IMR-90 (cell line): ENCODE results near the gene ABCG8. TPM values are rescaled to one million over a fixed set of nuclear protein-coding genes. Genes with fewer than 3 reads are reported as not detected.

Experiments
- ATAC-seq: fragments of 200-7000 bp; cut with Tn5 transposase; 2 replicates; pipeline ENCODE4 v1.9.1; 2020; ENCODE audit warnings: low read depth, mild to moderate bottlenecking, moderate library complexity
- BruUV-seq: library from RNA; stranded (reverse); fragments of 400-500 nt; replicated peaks from 2 replicates; lab custom pipeline; 2021; lab: Mats Ljungman, UMichigan
- CTCF ChIA-PET: fragments of 300-600 bp; formaldehyde crosslinking; extraction: SDS; loops from one replicate; lab custom pipeline; 2021; ENCODE audit warnings: antibody characterized with exemption; lab: Yijun Ruan, JAX
- POLR2A ChIA-PET: fragments of 300-600 bp; sonication (Branson Sonifier 250); formaldehyde crosslinking; loops from one replicate; lab custom pipeline; 2022; ENCODE audit warnings: antibody characterized with exemption; ENCODE audit not compliant: unreplicated experiment; lab: Charles Lee
- DNase-seq: peaks from one replicate; pipeline ENCODE4 v3.0.0; 2013
- H2AFZ ChIP-seq: replicated peaks from 2 replicates; pipeline ENCODE3; 2013; ENCODE audit warnings: low read length, mild to moderate bottlenecking; ENCODE audit not compliant: poor library complexity
- H2AK5ac ChIP-seq: 2 replicates; pipeline ENCODE4 v1.6.1; 2013; ENCODE audit warnings: low read depth, low read length, inconsistent platforms
- H2AK9ac ChIP-seq: replicated peaks from 2 replicates; pipeline ENCODE3; 2013; ENCODE audit warnings: mild to moderate bottlenecking, low read depth, low read length, moderate library complexity; ENCODE audit not compliant: poor library complexity
- H2BK120ac ChIP-seq: 2 replicates; pipeline ENCODE4 v1.6.1; 2013; ENCODE audit warnings: low read depth, low read length, inconsistent platforms
- H2BK15ac ChIP-seq: 3 replicates; pipeline ENCODE4 v1.6.1; 2013; ENCODE audit warnings: low read depth, low read length, inconsistent platforms
- H2BK20ac ChIP-seq: 2 replicates; pipeline ENCODE4 v1.6.1; 2013; ENCODE audit warnings: low read depth, mild to moderate bottlenecking, inconsistent platforms, low read length, moderate library complexity
- H2BK5ac ChIP-seq: 2 replicates; pipeline ENCODE4 v1.6.1; 2013; ENCODE audit warnings: mild to moderate bottlenecking, low read depth, low read length, inconsistent platforms; ENCODE audit not compliant: poor library complexity, severe bottlenecking
- H3K14ac ChIP-seq: replicated peaks from 2 replicates; pipeline ENCODE4 v1.6.1; 2013; ENCODE audit warnings: low read depth, low read length, inconsistent platforms
- H3K18ac ChIP-seq: 2 replicates; pipeline ENCODE4 v1.6.1; 2013; ENCODE audit warnings: low read depth, low read length, control low read depth
- H3K23ac ChIP-seq: 2 replicates; pipeline ENCODE4 v1.6.1; 2013; ENCODE audit warnings: low read depth, low read length, inconsistent platforms
- H3K27ac ChIP-seq: 2 replicates; pipeline ENCODE4 v1.5.1; 2013; ENCODE audit warnings: mild to moderate bottlenecking, control low read depth, low read length; ENCODE audit not compliant: insufficient read depth
- H3K27me3 ChIP-seq: 2 replicates; pipeline ENCODE4 v1.6.1; 2013; ENCODE audit warnings: low read length; ENCODE audit not compliant: control insufficient read depth, insufficient read depth
- H3K36me3 ChIP-seq: 2 replicates; pipeline ENCODE4 v1.6.1; 2013; ENCODE audit warnings: low read length, mixed read lengths; ENCODE audit not compliant: control insufficient read depth, insufficient read depth
- H3K4ac ChIP-seq: 2 replicates; pipeline ENCODE4 v1.6.1; 2013; ENCODE audit warnings: low read depth, low read length, inconsistent platforms
- H3K4me1 ChIP-seq: 2 replicates; pipeline ENCODE4 v1.6.1; 2013; ENCODE audit warnings: low read length, mixed read lengths; ENCODE audit not compliant: control insufficient read depth, insufficient read depth
- H3K4me2 ChIP-seq: 2 replicates; pipeline ENCODE4 v1.6.1; 2013; ENCODE audit warnings: low read depth, mild to moderate bottlenecking, control low read depth, low read length, moderate library complexity
- H3K4me3 ChIP-seq: 2 replicates; pipeline ENCODE4 v1.5.1; 2013; ENCODE audit warnings: low read depth, mild to moderate bottlenecking, control low read depth, low read length, moderate library complexity; ENCODE audit not compliant: insufficient read depth
- H3K56ac ChIP-seq: 2 replicates; pipeline ENCODE4 v1.6.1; 2013; ENCODE audit warnings: low read length, inconsistent platforms; ENCODE audit not compliant: insufficient read depth; ENCODE audit errors: extremely low read depth
- H3K79me1 ChIP-seq, 2 experiments: 2 replicates each; pipeline ENCODE4 v1.6.1; 2013; ENCODE audit warnings: low read length in 2 of 2, inconsistent platforms in 1 of 2, low read depth in 1 of 2
- H3K9ac ChIP-seq: 2 replicates; pipeline ENCODE4 v1.6.1; 2013; ENCODE audit warnings: low read depth, low read length, control low read depth
- H3K9me1 ChIP-seq: 2 replicates; pipeline ENCODE4 v1.6.1; 2013; ENCODE audit warnings: low read length, inconsistent platforms; ENCODE audit not compliant: insufficient read depth
- H3K9me3 ChIP-seq: 2 replicates; pipeline ENCODE4 v1.6.1; 2013; ENCODE audit warnings: low read length; ENCODE audit not compliant: control insufficient read depth, insufficient read depth
- H4K20me1 ChIP-seq: 2 replicates; pipeline ENCODE4 v1.6.1; 2013; ENCODE audit warnings: low read length, inconsistent platforms; ENCODE audit not compliant: insufficient read depth
- H4K5ac ChIP-seq: 2 replicates; pipeline ENCODE4 v1.6.1; 2013; ENCODE audit warnings: mild to moderate bottlenecking, low read depth, low read length, control low read depth
- H4K8ac ChIP-seq, 2 experiments: 2 replicates each; pipeline ENCODE4 v1.6.1; 2013; ENCODE audit warnings: low read depth in 2 of 2, low read length in 2 of 2, control low read depth in 1 of 2, inconsistent platforms in 1 of 2
- H4K91ac ChIP-seq: 2 replicates; pipeline ENCODE4 v1.6.1; 2013; ENCODE audit warnings: low read depth, low read length, inconsistent platforms; ENCODE audit not compliant: insufficient read depth
- CTCF ChIP-seq: conservative IDR thresholded peaks from 2 replicates; pipeline ENCODE4 v1.5.1; 2012; ENCODE audit warnings: mild to moderate bottlenecking, low read depth, low read length, improper control_type of control experiment
- RAD21 ChIP-seq: IDR thresholded peaks from 2 replicates; pipeline ENCODE4 v1.6.1; 2012; ENCODE audit warnings: low read length, improper control_type of control experiment
- WGBS, 2 experiments: methylation state at CpG; one replicate each; pipeline versions ENCODE4 v1.1.5 to v1.1.7; 2013; ENCODE audit warnings: missing lambda C conversion rate in 2 of 2; ENCODE audit not compliant: insufficient read length in 1 of 2; ENCODE audit errors: extremely low coverage in 2 of 2; 5-methylcytosine and 5-hydroxymethylcytosine counted together
- dilution Hi-C: fragments of 300-500 bp; cut with HindIII; formaldehyde crosslinking; loops from one replicate; pipeline ENCODE4 v1.14.3; 2018; ENCODE audit warnings: low sequenced_read_pairs; ENCODE audit not compliant: unreplicated experiment
- in situ Hi-C: fragments of 300-500 bp; cut with MboI; formaldehyde crosslinking; loops from 3 replicates; pipeline ENCODE4 v1.14.3; 2019; ENCODE audit warnings: low sequenced_read_pairs, inconsistent platforms, mixed read lengths
- intact Hi-C: fragments of 100-400 bp; cut with micrococcal nuclease; formaldehyde crosslinking; loops from 2 replicates; pipeline ENCODE4 v1.10.0; 2022
- polyA plus RNA-seq, 3 experiments: library from polyadenylated mRNA; depleted of rRNA; stranded (reverse); fragments of >200 nt; gene quantifications; 2 replicates each; pipeline ENCODE4 v1.2.3, GENCODE V29; 2012; ENCODE audit warnings: low replicate concordance in 1 of 3
- total RNA-seq: library from RNA; depleted of rRNA; stranded (reverse); fragments of >200 nt; gene quantifications from 2 replicates; pipeline ENCODE4 v1.2.3, GENCODE V29; 2012

Gene ABCG8
- total and polyA plus RNA-seq, 2 of the 4 experiments (the other 2 are of a cell fraction): not detected

- H3K36me3 ChIP-seq: peaks cover 4% of the 10 kb centered on the region
- no peaks in the 10 kb centered on the region for H3K79me1 ChIP-seq
- no peak overlapping the region for H3K9ac ChIP-seq
- H4K91ac ChIP-seq: no peak overlapping the region
- no peaks in the 10 kb centered on the region for H3K9me1 ChIP-seq
- H3K9me3 ChIP-seq: no peaks in the 10 kb centered on the region
- no peak overlapping the region for H3K4ac ChIP-seq
- no peak overlapping the region for H2BK15ac ChIP-seq
- no peak overlapping the region for H2BK120ac ChIP-seq
- DNase-seq (no peak), ATAC-seq (no peak)
- in situ Hi-C loops (no loop called here), dilution Hi-C loops (no loop called here), intact Hi-C loops (no loop called here)
- no peak overlapping the region for H2BK5ac ChIP-seq
- H2BK20ac ChIP-seq: no peak overlapping the region
- no peak overlapping the region for H3K4me3 ChIP-seq
- no peak for TF ChIP-seq RAD21
- no peak for TF ChIP-seq CTCF
- H3K23ac ChIP-seq: no peak overlapping the region
- BruUV-seq: no TSS peak
- H3K4me1 ChIP-seq: peaks cover 2% of the 10 kb centered on the region; the same call in 1 of the 2 replicates
- CTCF ChIA-PET: interaction anchor here (0.6 kb wide), 2 partner anchors 160 to 248 kb away, joined by 3 read pairs; no protein-coding TSS in a partner anchor
- H3K4me2 ChIP-seq: no peak overlapping the region
- no peaks in the 10 kb centered on the region for H3K27me3 ChIP-seq
- H2AFZ ChIP-seq: no peak overlapping the region
- H4K8ac ChIP-seq: no peak overlapping the region
- no peak overlapping the region for H4K5ac ChIP-seq
- H4K20me1 ChIP-seq: no peaks in the 10 kb centered on the region
- H3K14ac ChIP-seq: no peak overlapping the region
- no peak overlapping the region for H3K18ac ChIP-seq
- WGBS, 2 experiments: no CpG with 5 or more reads among the region's 1 CpG
- no peak overlapping the region for H2AK5ac ChIP-seq
- no peak overlapping the region for H3K56ac ChIP-seq
- H2AK9ac ChIP-seq: no peak overlapping the region
- POLR2A ChIA-PET: no interaction called here
- no peak overlapping the region for H3K27ac ChIP-seq
Measured at GRCh38 chr2:43796206-43796605, 42.6 kb upstream of the ABCG8 start.
